CD4-positive, alpha-beta T cell treated with Interleukin-10 for 1 hour (primary cell): ENCODE measurements around the gene SPRY2.
"Not testable (repeated sequence)": the region's sequence is repeated elsewhere in the genome, so short reads cannot be mapped to it uniquely, and the experiment has no call there.

Experiments
- DNase-seq: peaks from one replicate; pipeline ENCODE4 v3.0.0-alpha.2; 2020

The SPRY2 gene

GRCh38 chr13:80348314-80348713, 7.4 kb upstream of the SPRY2 start:
- no peak for DNase-seq

DNA sequence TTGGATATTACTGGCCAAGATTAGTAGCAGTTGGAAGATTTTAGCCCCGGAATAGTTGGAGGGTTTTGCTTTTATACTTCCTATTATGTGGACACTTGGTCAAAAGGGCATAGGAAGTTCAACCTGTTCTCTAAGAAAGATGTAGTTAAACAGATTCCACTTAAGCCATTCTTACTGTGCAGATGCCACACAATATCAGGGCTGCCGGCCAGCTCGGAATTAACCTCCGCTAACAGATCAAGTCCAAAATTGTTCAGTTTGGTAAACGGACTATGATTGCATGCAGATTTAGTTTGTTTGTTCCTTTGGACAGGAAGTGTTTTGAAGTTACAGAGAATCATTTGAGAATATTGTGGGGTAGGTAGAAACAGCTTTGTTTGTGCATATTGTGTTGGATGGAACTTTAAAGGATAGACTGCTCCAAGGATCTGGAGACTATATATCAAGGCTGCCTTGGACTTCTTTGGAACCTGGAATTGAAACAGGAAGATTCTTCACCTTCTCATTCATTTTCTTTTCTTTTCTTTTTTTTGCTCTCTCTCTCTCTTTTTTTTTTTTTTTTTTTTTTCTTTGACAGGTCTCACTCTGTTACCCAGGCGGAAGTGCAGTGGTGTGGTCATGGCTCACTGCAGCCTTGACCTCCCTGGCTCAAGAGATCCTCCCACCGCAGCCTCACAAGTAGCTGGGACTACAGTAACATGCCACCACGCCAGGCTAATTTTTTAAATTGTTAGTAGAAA, 5.0 kb upstream of the SPRY2 start:
- no peak for DNase-seq

- DNase-seq = not testable (repeated sequence)
Observed at GRCh38 chr13:80344032-80344431, 3.1 kb upstream of the SPRY2 start.

GRCh38 chr13:80342471-80343371, 1.8 kb upstream of the SPRY2 start:
- peak; percentile 60 for DNase-seq

DNA sequence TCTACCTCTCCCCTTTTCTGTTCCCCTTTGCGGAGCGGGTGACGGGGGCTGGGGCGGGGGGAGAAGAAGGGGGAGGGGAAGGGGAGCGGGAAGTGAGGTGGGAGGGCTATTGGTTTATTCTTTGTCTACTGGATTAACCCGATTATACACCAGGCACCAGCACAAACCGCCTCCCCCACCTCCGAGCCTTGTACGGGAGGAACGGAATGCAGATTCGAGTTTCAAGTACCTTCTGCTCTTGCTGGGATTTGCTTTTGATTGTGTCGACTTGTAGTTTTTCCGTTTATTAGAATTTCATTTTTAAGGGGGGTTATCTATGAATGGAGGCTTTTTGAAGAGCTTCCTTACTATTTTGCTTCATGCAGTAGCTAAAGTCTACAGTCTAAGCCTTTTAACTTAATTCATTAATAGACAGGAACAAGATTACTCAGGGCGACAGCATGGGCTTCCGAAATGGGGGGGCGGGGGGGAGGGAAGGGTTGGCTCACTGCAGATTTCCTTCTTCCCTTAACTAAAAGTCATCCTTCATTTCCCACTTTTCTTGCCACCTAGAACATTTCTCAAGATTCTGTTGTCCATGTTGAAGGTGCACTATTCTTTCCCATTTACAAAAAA, 937 bp upstream of the SPRY2 start:
- DNase-seq = no peak

DNA sequence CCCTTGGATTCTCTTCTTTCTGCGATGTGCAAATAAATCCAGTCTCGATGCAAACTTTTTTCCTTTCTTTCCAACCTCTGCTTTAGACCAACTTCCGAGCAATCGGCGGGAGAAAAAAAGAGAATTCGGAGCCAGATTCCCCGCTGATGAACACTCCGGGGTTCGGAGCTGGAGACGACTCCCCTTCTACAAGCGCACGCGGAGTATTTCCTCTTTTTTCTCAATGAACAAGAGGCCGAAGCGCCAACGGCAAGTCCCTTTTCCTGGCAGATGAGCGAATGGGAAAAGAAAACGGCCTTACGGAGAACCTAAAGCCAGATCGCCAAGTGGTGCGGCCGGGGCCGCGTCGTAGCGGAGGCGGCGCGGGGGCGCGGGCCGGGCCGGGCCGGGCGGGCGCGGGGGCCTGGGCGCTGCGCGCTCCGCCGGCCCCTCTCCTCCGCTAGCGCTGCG, 250 bp downstream of the SPRY2 start:
- DNase-seq = no peak

GRCh38 chr13:80339912-80340650, 845 bp downstream of the SPRY2 start:
- DNase-seq = no peak

DNA sequence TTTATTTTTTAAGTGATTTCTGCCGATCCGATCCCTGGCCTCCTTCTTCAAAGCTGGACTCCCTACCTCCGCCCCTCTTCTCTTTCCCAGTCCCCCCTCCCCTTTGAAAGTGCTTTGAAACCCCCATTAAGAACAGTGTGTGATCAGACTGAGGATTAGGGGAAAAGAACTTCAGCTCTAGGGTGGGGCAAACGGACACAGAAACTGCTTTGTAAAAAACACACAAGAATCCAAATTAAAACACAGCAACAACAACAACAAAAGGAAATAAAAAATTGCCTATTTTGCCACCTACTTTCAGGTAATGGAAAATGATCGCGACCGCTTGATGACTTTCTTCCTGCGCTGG, 1.4 kb downstream of the SPRY2 start:
- DNase-seq = no peak

GRCh38 chr13:80338781-80339562, 2.0 kb downstream of the SPRY2 start:
- DNase-seq = no peak

GRCh38 chr13:80337288-80338081, 3.4 kb downstream of the SPRY2 start:
- DNase-seq = no peak

DNA sequence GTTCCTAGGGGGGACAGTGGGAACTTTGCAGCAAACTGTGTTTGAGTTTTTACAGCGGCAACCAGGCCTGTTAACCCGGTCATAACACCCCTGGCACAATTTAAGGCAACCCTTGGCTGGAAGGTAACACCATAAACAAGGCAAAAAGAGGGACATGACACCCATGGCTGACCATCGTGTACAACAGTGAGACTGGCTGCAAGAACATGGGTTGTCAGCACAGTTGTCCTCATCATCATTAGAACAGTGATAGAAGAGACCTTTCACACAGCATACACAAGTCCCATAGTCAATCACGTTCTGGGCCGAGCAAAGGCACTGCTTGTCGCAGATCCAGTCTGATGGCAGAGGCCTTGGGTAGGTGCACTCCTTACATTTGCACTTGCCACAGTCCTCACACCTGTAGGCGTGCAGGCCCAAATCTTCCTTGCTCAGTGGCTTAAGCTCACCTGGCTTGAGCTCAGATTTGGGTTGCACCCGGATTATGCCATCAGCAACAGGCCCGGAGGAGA, 4.1 kb downstream of the SPRY2 start:
- DNase-seq = no peak

DNA sequence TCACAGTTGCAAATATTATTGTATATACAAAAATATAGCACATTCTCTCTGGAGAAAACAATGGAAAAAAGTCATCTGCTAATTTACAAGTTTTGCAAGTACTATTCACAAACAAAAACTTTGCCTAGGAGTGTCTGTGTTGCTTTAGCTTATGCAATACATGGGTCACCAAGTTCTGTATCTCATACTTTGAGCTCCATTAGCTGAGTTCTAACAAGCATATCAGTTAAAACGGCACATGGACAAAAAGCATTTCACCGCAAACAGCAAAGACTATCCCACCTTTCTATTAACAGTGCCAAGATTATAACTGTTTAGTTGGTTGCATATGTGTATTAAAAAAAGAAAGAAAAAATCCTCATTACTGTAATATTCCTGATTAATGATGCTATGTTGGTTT, 4.6 kb downstream of the SPRY2 start:
- no peak for DNase-seq

DNA sequence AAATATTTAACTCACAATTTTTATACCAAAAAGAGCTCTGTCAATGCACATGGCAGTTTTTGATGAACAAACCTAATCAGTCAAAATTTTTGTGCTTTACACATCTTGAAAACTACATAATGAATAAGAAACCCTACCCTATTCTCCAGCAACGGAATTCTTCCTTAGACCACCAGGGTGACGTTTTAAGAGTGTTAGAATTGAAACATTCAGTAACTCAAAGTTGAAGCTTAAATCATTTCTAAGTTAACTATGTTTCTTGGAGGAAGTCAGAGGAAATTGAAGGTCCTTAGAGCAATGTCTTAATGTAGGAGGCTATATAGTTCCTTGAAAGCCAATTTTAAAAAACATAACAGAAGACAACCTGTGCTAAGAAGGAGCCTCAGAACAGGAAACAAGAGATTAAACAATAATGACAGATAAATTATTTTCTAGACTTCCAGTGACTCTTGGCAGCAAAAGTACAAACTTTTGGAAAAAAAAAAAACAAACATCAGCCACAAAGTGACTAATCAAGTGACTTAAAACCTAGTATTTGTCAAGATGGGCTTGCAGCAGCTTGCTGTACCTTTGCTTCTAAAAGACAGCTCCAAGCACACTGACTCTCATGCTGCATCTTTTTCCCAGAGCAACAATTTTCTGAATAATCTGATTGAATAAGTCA, 6.2 kb downstream of the SPRY2 start:
- DNase-seq = no peak

DNA sequence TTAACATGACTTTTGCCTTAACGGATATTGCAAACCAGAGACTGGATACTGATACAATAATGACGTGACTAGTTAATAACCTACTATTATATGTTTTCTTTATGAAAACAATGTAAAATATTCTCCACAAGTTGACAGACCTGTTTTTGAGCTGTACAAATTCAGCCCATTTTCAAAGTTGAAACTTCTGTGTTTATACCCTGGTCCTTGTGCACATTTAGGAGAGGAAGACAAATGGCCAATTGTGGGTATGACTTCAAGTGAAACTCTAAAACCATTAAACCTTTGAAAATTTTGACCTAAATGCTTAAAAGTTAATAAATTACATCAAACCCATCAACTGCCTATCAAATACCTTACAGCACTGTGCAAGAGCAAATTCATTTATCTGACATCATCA, 8.9 kb downstream of the SPRY2 start:
- no peak for DNase-seq

DNA sequence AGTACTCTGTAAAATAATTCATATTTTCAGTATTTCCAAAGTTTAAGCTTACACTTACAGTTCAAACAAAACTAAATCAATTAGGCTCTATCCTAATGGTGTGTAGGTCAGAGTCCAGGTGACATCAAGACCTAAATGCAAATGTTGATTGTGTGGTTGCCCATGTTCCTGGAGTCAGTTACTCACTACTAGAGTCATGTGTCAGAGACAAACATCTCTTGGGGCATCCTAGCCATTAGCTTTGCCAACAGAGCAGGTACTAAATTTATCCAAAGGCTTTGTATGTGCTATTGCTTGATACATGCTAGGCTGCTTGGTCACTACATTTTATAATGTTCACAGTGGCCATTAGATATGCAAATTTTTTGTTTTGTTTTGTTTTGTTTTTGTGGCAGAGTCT, 11.7 kb downstream of the SPRY2 start:
- no peak for DNase-seq

GRCh38 chr13:80319004-80319403, 21.9 kb downstream of the SPRY2 start:
- no peak for DNase-seq

DNA sequence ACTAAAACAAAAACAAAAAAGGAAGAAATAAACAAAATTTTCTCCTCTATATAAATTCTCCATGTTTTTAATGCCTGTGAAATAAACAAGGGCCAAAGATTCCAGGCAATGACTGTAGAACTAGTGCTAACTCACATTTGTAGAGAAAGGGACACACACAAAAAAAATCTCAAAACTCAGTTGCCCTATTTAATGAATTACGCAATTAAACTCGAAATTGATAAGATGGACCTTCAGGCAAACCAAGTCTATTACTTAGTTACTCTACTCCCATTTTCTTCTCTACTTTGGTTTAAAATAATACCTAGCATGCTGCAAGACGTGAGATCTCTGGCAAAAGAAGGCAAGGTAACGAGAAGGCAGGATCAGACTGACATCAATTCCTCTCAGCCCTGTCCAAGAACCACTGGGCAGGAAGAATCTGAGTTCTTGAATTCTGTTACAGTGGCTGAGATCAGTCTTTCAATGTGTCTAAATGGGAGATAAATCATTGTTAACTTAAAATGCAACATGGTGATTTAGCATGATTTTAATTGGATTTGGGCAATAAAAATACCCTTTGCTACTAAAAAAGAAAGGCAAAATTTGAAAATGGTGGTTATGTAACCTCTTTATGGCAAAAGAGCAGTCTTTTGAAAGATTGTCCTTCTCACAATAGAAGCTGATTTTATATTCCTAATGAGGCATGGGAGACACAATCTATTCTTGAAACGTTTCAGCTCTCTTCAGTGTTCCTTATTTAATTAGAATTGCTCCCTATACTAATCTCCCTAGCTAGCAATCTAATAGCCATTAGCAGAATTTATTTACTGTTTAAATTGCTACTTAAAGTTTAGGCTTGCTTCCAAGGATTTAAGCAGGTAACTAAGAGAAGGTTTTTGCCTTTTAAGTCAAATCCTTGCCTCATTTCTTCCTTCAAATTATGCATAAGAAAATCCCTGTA, 25.9 kb downstream of the SPRY2 start:
- no peak for DNase-seq

DNA sequence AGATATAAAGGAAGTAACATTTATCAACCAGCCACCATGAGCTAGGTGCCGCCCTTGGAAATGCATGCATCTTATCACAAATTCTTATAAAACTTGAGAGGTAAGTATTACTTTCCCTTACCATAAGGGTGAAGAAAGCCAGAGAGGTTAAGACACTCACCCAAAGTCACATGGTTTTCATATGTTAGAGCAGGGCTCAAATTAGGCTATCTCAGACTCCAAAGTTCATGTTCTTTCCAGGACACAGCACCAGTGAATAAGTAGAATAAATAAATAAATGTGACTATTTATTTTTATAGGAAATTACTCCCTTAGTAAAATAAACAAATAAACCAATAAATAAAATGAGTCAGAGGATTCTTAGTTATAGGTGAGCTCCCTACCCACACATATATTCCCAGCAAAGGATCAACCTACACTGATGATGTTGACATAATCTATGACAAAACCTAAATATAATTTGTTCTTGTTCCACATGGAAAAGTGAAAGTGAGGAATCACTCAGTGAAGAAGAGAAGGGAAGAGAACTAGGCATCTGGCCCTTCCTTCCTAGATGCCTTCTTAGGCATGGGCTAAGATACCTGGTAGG, 27.2 kb downstream of the SPRY2 start:
- no peak for DNase-seq

DNA sequence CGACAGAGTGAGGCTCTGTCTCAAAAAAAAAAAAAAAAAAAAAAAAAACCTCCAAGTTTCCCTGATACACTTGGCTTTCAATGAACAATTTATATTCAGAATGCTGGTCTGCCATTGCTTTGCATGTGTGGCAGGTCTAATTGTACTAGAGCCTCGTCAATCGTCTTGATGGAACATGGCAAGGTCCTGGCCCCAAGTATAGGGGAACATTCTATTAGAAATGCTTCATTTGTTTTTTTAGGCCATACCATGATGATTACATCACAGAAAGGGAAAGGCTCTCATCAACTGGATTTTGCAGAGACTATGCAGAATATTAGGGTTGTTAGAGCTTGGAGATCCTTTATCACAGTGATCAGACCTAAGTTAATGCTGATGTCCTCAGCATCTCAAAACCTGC, 28.0 kb downstream of the SPRY2 start:
- no peak for DNase-seq
